IPS-NIHi7 (cell line): Measurements from ENCODE around the gene ZBTB9.

Source experiments
- DNase-seq: peaks from one replicate; pipeline ENCODE4 v3.0.0; 2012; ENCODE audit warnings: mixed read lengths; ENCODE audit errors: extremely low spot score

ZBTB9 gene

DNA sequence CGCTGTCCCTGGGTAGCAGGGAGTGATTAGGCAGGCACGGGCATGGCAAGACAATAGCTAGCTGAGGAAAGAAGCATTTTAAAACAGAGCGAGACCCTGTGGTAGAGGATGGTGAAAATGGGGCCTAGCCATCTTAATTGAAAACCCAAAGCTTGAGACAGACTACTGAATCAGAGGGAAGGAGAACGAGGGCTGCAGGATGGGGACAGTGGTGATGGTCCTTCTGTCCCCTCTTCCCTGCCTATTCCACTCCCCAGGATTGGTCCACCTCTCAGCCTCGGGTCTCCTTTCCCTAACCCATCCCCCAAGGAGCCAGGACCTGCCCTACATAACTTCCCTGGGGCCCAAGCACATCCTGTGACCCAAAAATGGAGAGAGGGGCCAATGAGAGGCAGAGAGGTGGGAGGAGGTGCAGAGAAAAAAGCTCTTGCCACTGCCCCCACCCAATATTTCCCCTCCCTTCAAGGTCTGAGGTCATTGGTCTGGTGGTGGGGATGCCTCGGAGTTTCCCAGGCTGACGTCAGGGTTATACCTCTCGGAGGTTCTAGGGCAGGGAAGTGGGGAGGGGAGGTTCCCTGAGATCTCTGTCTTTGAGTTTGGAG lies 35.6 kb upstream of the ZBTB9 start:
- DNase-seq, result no peak

GRCh38 chr6:33419580-33420490 lies 34.5 kb upstream of the ZBTB9 start, which contains the start of gene SYNGAP1:
Gene SYNGAP1 (plus strand): TSS chr6:33420065. CDS start chr6:33420265, 200 bp downstream.
- peak; percentile 31 for DNase-seq

- no peak for DNase-seq
These were observed 33.7 kb upstream of the ZBTB9 start for GRCh38 chr6:33420491-33421343.

GRCh38 chr6:33421344-33421643 lies 33.1 kb upstream of the ZBTB9 start:
- no peak for DNase-seq

- no peak for DNase-seq
These were observed 30.6 kb upstream of the ZBTB9 start for GRCh38 chr6:33423777-33424176.

- DNase-seq, result no peak
These were observed 29.3 kb upstream of the ZBTB9 start for GRCh38 chr6:33424855-33425667.

DNA sequence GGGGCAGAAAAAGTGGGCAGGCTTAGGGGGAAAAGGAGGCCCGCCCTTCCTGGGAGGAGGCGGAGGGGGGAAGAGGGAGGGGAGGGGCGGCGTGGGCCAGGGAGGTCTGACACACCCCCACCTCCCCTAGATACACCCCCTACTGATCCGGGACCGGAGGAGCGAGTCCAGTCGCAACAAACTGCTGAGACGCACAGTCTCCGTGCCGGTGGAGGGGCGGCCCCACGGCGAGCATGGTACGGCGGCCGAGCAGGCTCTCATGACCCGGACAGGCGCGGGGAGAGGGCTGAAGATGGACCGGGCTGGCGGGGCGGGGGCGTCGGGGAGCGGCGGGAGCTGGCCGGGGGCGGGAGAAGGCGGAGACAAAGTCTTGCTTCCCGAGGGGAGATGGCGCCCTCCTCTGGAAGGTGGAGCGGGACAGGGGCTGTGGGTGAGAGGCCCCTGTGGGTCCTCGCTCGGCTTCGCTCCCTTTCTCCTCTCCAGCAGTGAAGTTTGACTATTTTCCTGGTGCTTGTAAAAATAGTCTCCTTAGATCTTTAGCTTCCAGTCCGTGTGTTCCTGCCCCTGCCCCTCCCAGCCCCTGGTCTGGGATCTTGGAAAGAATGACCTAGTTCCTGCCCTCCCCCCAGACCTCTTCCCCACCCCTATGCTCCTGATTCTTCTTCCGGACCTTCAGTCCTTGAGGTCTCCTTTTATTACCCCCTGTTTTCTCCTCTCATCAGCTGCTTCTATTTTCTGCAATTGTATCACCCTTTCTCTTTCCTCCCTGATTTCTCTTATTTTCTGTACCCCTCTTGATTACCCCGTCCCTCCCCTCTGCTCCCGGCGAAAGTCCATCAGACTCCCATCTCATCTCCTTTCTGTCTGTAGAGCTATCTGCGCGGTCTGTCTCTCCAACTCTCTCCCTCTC lies 28.5 kb upstream of the ZBTB9 start:
- DNase-seq, result peak; percentile 87

DNA sequence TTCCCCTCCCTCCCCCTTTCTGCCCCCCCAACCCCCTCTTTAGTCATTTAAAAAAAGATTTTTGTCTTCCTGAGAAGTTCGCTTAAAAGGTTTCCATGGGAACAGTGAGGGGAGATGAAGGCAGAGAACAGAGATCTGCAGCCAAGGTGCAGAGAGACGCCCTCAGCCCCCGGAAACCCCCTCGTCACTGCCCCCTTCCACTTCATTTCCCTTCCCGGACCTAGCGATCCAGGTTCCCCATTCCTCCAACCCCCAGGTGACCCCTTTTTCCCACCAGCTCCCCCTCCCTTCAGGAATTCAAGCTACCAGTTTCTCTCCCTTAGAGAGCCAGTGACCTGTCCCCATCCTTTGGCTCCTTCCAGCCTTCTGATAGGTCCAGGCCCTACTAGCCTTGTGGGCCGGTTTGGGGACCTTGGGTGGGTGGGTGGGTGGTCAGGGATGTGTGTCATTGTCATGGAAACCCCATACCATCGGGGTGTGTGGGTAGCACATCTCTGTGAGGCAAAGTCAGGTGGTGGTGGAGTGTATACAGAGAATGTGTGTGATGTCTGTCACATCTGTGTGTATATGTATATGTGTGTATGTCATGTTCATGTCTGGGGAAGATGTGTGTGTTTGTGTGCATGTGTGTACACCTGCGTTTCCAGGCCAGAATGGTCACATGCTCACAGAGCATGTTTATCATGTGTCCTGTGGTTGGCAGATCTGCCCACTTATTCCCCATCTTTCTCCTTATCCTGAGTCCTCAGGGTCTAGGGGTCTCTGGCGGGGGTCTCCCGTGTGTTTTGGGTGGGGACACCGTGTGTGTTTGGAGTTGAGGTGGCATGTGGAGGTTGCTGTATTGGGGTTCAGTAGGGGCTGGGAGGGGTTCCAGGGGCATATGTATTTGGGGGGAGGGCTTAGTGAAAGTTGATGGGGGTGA lies 27.5 kb upstream of the ZBTB9 start:
- DNase-seq, result no peak

DNA sequence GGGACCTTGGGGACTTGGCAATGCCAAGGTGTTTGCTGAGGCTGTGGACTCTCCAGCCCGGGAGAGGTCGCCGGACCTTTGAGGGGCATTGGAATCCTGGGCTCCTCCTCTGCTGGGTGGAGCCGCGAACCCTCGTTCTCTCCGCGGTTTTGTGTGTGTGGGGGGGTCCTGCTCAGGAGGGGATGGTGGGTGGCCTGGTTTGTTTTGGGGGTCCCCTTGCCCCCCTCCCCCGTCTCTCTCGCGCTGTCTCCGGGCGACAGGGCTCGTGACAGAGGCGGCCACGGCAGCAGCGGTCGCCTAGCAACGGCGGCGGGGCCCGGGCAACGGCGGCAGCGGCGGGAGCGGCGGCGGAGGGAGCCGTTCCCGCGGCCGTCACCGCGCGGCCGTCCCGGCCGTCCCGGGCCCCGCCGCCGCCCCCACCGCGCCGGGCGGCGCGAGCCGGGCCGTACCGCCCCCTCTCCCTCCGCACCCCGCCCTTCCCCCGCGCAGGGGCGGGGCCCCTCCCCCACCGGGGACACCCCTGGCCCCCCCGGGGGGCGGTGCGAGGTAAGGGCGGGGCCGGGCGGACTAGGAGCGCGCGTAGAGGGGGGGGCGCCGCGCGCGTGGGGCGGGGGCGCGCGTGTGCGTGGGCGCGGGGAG lies 26.7 kb upstream of the ZBTB9 start:
- DNase-seq, result no peak

DNA sequence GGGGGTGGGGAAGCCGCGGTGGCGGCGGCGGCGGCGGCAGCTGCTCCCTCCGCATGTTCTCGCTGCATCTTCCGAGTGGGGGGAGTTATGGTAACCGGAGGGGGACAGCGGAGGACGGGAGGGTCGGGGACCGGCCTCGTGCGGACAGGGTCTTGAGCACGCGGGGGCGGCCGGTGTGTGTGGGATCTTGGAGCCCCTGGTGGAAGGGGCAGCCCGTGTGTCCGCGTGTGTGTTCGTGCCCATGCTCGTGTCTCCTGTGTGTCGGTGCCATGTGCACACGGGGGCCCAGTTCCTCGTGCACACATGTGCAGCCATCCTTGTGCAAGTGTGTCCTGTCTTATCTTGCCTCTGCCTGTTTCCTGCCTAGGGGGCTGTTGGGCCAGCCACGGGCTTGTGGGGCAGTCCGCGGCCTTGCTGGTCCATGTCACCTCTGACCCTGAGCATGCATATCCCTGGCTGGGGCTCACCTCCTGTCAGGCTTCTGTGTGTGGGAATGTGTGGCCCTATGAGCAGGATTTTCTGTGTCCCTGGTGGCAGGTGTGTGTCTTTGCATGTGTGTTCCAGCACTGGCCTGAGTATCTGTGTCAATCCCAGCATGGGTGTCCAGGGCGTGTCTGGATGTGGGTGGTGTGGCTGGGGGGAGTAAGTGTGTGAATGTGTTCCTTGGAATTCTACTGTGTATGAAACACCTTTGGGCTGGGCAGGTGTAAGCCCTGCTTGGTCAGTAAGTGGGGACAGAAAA lies 26.0 kb upstream of the ZBTB9 start:
- DNase-seq, result no peak

DNA sequence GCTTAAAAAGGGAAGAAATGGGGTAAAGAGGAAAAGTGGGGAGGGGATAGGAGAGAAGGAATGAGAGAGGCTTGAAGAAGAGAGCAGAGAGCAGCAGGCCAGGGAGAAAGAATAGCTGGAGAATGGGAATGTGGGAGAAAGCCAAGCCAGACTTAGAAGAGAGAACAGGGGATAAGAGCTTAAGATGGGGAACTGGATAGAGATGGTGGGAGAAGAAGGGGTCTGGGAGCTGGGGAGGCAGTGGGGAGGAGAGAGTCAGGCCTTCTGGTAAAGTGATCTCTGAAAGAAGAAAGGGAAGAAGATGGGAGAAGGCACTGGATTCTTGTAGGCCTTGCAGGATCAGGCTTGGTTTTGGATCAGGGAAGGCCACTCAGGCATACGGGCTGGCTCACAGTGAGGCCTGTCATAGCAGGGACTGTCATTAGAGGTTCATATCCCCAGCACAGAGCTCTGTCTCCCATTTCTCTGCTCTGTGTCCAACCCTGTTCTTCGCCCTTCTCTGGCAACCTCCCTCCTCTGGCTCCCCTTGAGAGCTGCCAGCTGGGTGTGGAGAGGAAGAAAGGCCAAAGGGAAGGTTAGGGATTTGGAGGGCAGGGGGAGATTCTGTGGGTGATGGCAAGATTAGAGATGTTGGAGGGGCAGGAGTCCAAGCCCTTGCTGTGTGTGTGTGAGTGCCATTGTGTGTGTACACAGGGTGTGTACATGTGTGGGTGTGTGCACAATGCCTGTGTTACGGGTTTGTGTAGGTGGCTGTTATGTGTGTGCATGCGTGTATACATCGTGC lies 25.2 kb upstream of the ZBTB9 start:
- DNase-seq, result no peak

GRCh38 chr6:33429750-33430052 lies 24.7 kb upstream of the ZBTB9 start:
- DNase-seq, result no peak

GRCh38 chr6:33430334-33430733 lies 24.0 kb upstream of the ZBTB9 start:
- DNase-seq, result no peak

DNA sequence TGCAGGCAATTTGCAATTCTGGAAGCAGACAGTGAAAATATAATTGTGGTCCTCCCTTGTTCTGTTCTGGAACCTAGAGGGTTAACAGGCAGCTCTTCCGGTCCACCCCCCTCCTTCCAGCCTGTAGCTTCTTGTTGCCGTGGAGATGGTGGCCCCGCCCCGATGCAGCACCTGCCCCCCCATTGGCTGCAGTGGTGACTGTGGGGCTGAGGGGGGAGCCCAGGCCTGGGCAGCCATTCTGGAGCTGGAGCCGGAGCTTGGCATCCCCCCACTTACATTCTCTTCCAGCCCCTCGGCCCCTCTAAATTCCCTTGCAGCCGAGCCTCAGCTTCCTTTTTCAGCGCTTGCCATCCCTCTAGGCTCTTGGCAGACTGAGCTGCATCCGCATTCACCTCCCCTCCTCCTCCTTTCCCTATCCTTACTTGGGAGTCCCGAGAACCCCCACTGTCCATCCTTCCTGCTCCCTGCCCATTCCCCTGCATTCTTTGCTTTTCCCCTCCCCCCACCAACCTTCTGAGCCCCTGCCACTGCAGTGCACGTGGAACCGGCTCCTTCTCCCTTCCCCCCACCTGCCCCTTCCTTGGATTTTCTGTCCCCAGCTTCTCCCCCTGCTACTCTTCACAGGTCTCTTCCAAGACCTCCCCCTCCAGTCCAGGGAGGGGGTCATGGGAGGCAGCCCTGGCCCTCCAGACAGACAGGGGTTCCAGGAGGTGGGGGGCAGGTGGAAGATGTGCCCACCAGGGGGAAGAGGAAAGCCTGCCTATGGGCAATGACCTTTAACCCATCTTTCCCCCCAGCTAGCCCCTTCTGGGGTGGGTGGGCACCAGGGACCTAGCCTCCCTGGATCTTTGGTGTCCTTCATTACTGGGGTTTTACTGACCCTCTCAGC lies 23.1 kb upstream of the ZBTB9 start:
- DNase-seq, result peak; percentile 89

DNA sequence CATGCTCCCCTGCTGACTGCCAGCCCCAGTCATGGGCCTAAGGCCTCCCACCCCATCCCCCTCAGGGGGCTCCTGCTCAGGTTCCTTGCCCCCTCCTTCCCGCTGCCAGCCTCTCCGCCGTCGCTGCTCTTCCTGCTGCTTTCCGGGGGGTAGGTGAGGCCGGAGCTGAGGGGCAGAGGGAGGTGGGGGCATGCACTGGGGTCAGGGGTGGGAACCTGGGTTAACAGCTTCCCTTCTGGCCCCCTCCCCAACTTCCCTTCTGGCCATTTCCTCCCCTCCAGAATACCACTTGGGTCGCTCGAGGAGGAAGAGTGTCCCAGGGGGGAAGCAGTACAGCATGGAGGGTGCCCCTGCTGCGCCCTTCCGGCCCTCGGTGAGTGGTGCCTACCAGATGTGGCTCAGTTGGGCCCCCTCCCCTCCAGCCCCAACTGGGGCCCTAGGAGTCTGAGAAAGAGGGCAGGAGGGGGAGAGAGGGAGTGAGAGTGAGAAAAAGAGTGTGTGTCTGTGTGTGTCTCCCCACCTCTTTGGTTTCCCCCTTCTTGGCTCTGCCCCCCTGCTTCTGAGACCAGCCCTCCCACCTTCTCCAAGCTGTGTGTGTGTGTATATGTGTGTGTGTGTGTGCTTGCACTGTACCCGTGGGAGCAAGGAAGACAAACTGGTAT lies 22.4 kb upstream of the ZBTB9 start:
- no peak for DNase-seq

- DNase-seq, result no peak
These were observed 21.8 kb upstream of the ZBTB9 start for GRCh38 chr6:33432546-33432945.
